ENCODE measurements around the gene PHETA1.

DNA sequence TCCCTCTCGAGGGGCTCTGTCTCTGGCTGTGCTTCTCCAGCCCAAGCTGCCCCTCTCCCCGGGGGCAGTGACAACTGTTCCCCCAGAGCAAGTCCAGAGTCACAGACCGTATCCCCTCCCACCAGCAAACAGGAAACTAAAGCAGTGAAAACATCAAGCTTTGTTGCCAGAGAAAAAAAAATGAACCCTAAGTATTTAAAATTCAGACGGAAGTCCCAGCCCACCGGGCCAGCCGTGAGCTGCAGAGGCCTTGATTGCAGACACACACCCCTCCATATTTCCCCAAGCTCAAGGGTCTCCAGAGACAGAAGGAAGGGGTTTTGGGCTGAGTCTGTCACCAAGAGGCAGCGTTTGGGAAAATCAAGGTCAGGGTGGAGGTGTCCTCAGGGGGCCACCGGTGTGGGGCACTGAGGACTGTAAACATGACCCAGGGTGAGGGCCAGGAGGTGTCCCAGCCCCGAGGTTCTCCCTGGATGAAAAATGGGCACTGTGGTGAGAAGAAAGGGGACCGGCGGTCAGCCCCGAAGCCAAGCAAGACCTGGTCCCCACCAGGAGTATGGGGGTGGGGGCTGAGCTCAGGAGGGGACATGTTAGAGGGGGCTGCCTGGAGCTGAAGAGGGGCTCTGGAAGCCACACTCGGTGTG, 7.7 kb downstream of the PHETA1 start:
- TF ChIP-seq, protein P1, sequence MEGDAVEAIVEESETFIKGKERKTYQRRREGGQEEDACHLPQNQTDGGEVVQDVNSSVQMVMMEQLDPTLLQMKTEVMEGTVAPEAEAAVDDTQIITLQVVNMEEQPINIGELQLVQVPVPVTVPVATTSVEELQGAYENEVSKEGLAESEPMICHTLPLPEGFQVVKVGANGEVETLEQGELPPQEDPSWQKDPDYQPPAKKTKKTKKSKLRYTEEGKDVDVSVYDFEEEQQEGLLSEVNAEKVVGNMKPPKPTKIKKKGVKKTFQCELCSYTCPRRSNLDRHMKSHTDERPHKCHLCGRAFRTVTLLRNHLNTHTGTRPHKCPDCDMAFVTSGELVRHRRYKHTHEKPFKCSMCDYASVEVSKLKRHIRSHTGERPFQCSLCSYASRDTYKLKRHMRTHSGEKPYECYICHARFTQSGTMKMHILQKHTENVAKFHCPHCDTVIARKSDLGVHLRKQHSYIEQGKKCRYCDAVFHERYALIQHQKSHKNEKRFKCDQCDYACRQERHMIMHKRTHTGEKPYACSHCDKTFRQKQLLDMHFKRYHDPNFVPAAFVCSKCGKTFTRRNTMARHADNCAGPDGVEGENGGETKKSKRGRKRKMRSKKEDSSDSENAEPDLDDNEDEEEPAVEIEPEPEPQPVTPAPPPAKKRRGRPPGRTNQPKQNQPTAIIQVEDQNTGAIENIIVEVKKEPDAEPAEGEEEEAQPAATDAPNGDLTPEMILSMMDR (IDR thresholded peaks at IDR 0.05; ENCODE audit: low read depth, low read length), result no peak
- TF ChIP-seq EZH2phosphoT487 (IDR thresholded peaks at IDR 0.05; ENCODE audit: low read depth), result no peak
